ENCODE measurements around the gene TLE3.

Gene TLE3

DNA sequence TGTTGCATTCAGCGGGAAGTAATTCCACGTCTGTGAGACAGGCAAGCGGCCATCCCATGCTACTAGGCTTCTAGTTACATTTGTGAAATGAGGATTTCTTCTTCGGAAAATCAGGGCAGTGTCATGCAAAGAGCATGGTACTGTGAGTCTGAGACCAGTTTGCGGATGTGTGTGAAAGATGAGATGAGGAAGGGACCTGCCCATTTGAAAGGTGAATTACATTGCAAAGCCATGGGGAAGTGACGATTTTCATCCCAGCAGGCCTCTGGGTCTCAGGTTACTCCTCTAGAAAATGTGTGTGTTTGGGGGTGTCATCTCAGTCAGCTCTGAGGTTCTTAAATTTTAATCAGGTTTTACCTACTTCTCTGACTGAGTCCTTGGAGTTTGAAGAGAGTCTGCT is 16.1 kb downstream of the TLE3 start:
- DNase-seq (ENCODE audit: low spot score): no peak
- no peak for TF ChIP-seq CTCF (IDR thresholded peaks at IDR 0.05; ENCODE audit: extremely low read depth, insufficient read depth, missing control alignments)
- in situ Hi-C loops (cut with MboI; ENCODE audit: low pct_unique_long_range_greater_than_20kb, low sequenced_read_pairs, unreplicated experiment): loop anchor here (25.0 kb wide), 1 partner anchor 344 kb away; no protein-coding TSS in a partner anchor

- DNase-seq (ENCODE audit: low spot score): no peak
- no peak for TF ChIP-seq CTCF (IDR thresholded peaks at IDR 0.05; ENCODE audit: extremely low read depth, insufficient read depth, missing control alignments)
- in situ Hi-C loops (cut with MboI; ENCODE audit: low pct_unique_long_range_greater_than_20kb, low sequenced_read_pairs, unreplicated experiment): loop anchor here (25.0 kb wide), 1 partner anchor 343 kb away; no protein-coding TSS in a partner anchor
Measured at GRCh38 chr15:70080347-70080746, 17.4 kb downstream of the TLE3 start.

- TF ChIP-seq CTCF (IDR thresholded peaks at IDR 0.05; ENCODE audit: extremely low read depth, insufficient read depth, missing control alignments): no peak
- DNase-seq (ENCODE audit: low spot score): no peak
- in situ Hi-C loops (cut with MboI; ENCODE audit: low pct_unique_long_range_greater_than_20kb, low sequenced_read_pairs, unreplicated experiment): loop anchor here (25.0 kb wide), 1 partner anchor 343 kb away; no protein-coding TSS in a partner anchor
Measured at GRCh38 chr15:70079888-70080287, 17.8 kb downstream of the TLE3 start.

- DNase-seq (ENCODE audit: low spot score): no peak
- no peak for TF ChIP-seq CTCF (IDR thresholded peaks at IDR 0.05; ENCODE audit: extremely low read depth, insufficient read depth, missing control alignments)
- in situ Hi-C loops (cut with MboI; ENCODE audit: low pct_unique_long_range_greater_than_20kb, low sequenced_read_pairs, unreplicated experiment): loop anchor here (25.0 kb wide), 1 partner anchor 341 kb away; no protein-coding TSS in a partner anchor
Measured at GRCh38 chr15:70078578-70079417, 18.9 kb downstream of the TLE3 start.

GRCh38 chr15:70077188-70078147 is 20.2 kb downstream of the TLE3 start:
- in situ Hi-C loops (cut with MboI; ENCODE audit: low pct_unique_long_range_greater_than_20kb, low sequenced_read_pairs, unreplicated experiment): loop anchor here (25.0 kb wide), 1 partner anchor 340 kb away; no protein-coding TSS in a partner anchor
- no peak for DNase-seq (ENCODE audit: low spot score)
- TF ChIP-seq CTCF (IDR thresholded peaks at IDR 0.05; ENCODE audit: extremely low read depth, insufficient read depth, missing control alignments): no peak

DNA sequence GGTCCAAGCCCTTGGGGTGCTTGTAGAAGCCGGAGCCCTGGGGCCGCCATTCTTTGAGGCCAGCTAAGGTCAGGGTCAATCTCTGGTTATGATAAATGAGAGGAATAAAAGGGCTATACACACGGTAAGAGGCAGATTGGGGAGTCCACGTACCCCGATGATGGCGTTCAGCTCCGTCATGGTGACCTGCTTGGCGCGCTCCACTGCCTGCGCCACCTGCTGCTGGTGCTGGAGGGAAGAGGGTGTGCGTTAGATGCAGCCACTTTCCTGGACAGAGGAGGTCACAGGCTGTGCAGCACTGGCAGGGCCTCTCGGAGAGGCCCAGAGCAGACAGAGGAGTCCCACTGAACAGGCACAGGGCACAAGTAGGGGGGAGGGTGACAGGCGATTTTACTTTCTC is 23.3 kb downstream of the TLE3 start:
- in situ Hi-C loops (cut with MboI; ENCODE audit: low pct_unique_long_range_greater_than_20kb, low sequenced_read_pairs, unreplicated experiment): no loop called here
- TF ChIP-seq CTCF (IDR thresholded peaks at IDR 0.05; ENCODE audit: extremely low read depth, insufficient read depth, missing control alignments): no peak

More for the DNA sequence above, 23.3 kb downstream of the TLE3 start:
- DNase-seq (ENCODE audit: low spot score): no peak
